CD4-positive, alpha-beta T cell treated with Interleukin-21 for 1 hour (primary cell): ENCODE results near the gene ENTPD6.
"Not testable (repeated sequence)": the region's sequence is repeated elsewhere in the genome, so short reads cannot be mapped to it uniquely, and the experiment has no call there.

Source experiments
- DNase-seq: peaks from one replicate; pipeline ENCODE4 v3.0.0-alpha.2; 2020

Gene ENTPD6

DNA sequence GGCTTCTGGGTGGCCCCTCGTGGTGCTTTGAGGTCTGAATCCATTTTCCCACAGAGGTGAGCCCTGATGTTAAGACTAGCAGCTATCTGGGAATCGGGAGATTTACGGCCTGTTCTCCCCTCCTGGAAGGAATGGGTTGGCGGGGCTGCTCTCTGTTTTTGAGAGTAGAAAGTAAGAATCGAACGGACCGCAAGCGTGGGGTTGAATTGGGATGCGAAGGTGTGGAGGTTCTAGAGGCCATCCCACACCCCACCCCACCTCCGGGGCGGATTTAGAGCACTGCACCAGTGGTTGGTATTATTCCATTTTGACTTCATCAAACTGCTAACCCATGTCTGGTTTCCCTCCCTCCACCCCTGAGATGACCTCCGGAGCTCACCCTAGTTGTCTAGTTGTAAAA, 63.8 kb downstream of the ENTPD6 start:
- no peak for DNase-seq

DNA sequence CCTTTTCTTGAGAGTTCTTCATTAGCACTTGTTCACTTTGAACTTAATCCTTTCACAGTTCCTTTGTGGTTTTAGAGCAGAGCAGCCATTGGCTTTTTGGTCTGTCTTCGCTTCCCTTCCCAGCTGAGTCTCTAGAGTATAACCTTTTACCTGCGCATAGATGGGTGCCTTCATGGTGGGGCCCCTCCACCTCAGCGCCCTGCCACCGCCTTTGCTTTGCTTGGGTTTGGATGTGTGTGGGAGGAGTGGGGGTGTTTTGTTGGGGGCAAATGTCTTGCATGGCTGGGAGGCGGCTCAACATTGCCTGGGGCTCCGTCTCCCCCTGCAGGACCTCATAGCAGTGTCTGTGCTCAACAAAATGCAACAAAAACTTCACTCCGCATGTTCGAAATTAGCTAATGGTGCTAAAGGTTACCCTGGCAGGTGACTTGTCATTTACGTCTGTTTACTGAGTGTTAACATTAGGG, 64.3 kb downstream of the ENTPD6 start:
- DNase-seq = no peak

DNA sequence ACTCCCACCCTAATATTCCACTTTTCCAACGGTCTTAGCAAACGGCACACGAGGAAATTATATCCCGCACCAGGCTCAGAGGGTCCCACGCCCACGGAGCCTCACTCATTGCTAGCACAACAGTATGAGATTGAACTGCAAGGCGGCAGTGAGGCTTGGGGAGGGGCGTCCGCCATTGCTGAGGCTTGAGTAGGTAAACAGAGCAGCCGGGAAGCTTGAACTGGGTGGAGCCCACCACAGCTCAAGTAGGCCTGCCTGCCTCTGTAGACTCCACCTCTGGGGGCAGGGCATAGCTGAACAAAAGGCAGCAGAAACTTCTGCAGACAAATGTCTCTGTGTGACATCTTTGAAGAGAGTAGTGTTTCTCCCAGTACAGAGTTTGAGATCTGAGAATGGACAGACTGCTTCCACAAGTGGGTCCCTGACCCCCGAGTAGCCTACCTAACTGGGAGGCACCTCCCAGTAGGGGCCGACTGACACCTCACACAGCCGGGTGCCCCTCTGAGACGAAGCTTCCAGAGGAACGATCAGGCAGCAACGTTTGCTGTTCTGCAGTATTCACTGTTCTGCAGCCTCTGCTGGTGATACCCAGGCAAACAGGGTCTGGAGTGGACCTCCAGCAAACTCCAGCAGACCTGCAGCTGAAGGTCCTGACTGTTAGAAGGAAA, 65.4 kb downstream of the ENTPD6 start:
- DNase-seq = not testable (repeated sequence)

DNA sequence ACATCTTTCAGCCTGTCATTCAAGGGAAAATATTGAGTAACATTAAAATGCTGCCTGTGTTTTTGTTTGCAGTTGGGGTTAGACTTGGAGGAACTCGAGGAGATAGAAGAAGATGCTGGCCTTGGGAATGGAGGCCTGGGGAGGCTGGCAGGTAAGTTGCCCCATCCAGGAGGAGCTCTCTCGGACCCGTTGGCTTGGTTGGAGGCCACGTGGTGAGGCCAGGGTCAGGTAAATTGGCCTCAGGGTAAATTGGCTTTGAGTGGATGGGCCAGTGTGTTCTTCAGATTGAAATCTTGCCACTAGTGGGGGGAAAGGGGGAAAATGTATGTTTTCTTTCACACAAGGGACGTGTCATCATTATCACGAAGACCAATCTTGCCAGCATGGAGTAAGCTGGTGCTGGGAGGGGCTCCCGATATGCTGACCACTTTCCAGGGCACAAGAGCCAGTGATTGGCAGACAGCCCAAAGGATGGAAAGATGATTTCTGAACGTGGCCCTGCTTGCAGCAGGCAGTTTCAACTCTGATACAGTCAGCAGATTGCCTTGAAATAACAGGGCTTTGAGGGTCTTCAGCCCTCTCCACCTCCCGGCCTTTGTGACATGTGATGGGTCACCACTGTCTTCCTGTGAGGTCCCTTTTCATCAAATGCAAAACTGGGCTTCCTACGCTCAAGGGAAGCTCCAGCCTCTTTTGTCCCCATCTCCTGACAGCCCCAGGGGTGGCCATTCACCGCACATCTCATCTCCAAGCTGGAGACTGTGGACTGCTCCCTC, 73.7 kb downstream of the ENTPD6 start:
- DNase-seq = no peak

DNA sequence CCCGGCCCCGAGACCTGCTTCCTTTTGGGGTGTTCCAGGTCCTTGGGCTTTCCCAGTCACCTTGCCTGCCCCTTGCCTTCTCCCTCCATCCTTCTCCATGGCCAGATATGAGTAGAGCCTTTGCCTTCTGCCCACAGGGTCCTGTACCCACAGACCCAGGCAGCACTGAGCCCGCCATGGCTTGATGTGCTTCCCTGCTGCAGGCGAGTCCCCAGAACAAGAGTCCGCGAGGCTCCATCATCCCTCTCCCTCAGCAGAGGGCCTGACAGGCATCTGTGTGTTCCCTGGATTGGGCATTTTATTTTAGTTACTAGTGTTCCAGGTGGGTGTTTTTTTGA, 74.3 kb downstream of the ENTPD6 start:
- DNase-seq = no peak

DNA sequence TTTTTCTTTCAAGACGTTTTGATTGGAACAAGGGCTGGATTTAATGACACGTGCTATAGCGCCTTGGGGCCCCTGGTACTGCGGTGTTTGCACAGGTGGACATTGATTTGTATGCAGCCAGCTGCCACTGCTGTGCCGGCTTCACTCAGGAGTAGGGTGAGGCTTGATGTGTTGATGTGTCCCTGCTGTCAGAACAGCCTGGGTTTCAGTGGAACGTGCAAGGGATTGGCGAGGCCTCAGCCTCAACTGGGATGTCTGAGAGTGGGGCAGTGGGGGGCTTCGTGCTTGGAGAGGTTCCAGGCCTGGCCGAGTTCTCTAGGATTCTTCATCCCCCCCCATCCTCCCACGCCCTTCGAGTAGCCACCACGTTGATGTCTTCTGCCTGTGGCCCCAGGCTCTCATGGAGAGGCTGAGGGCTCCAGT, 75.3 kb downstream of the ENTPD6 start:
- no peak for DNase-seq

DNA sequence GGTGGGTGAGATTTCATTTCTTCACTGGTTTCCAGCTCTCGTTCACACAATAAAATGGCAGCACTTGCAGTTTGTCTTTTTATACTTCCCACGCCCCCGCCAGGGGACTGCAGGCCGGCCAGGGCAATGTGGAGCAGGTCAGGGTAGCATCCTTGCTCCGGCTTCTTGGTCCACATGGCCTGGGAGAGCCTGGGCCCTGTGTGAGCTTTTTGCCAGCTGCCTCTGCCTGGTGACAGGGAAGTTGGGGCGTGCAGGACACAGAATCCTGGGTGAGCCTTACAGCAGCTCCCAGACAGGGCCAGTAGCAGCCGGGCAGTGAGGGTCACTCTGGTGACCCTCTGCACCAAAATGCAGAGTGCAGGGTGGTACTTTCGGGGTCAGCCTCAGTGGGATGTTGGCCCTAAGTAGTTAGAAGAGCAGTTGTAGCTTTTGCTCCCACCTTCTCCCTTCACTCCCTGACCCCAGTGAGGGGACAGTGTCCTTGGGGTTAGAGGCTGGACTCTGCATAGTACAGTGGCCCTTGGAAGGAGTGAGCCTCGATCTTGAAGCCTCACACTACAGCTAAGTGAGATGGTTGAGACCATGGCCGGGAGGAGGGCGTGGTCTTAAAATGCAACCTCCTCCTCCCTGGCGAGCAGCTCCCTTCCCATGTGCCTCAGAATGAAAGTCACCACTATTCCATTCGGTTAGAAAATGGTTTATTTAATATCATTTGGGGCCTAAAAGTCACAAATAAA, 76.1 kb downstream of the ENTPD6 start:
- DNase-seq = no peak

DNA sequence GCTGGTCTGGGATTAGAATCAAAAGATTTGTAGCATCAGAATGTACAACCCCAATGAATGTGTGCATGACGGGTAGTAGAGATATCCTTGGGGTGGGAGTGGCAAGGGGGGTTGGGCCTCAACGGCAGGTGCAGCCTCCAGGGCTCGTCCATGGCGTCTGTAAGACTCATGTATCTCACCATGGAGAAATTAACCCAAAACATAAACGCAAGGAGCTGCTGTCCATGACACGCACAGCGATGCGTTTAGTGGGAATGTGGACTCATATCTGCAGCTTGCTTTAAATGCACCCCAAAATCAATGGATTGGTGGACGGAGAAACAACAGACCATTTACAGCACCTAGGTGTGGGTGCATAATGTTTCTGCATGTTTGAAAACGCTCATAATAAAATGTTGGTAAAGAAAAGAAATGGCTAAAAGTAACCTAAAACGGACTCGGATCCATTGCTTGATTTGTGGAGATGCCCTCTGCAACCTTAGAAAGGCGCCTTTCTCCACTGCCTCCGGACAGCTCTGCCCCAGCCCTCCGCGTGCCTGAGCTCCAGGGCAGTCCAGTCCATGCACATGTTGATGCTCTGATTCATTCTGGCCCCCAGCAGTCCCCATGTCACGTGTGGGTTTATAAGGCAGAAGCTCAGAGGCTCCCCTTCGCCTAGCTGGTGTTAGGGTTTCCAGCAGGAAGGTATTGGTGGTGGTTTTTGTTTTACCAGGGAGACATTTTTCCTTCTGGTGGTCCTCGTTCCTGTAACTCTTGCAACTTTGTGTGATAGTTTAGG, 76.9 kb downstream of the ENTPD6 start:
- no peak for DNase-seq

DNA sequence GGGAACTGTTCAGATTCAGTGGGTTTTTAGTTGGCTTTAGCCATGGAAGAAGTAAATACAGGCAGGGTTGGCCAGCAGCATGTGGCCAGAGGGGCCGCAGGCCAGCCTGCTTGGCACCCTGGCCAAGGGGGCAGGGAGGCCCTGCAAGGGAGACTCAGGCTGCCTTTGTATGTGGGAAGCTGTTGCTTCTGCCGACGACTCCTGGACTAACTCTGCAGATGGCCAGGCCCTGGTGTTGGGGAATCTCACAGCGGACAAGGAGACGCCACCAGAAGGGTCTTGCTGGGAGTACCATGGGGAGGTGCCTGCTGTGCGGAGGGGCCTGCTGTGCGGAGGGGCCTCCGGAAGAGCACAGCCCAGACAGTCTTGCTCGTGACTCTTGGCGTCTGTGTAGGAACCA, 77.5 kb downstream of the ENTPD6 start:
- no peak for DNase-seq

DNA sequence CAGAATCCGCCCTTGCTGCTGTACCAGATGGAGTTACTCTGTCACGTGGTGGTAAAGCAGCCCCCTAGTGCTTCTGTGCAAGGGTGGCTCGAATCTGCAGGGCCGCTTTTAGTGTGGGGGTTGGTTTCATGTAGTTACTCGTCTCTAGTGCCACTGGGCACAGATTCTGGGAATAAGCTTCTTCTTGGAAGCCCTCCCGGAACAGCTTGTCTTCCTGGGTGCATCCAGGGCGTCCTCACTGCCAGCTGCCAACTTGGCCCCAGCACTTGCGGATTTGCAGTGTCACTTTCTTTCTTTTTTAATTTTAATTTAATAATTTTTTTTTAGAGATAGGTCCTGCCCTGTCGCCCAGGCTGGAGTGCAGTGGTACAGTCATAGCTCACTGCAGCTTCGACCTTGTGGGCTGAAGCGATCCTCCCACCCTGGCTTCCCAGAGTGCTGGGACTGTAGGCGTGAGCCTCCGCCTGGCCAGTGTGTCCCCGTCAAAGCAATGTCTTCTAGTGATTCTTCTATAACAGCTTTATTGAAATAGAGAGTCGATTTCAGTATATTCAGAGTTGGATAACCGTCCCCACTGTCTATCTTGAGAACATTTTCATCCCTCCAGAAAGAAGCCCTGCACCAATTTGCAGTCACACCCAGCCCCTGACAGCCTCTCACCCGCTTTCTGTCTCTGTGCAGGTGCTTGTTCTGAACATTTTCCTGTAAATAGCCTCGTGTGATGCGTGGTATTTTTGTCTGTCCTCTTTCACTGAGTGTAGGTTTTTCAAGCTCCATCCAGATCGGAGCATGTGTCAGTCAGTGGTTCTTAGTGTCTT, 78.2 kb downstream of the ENTPD6 start:
- DNase-seq = no peak

DNA sequence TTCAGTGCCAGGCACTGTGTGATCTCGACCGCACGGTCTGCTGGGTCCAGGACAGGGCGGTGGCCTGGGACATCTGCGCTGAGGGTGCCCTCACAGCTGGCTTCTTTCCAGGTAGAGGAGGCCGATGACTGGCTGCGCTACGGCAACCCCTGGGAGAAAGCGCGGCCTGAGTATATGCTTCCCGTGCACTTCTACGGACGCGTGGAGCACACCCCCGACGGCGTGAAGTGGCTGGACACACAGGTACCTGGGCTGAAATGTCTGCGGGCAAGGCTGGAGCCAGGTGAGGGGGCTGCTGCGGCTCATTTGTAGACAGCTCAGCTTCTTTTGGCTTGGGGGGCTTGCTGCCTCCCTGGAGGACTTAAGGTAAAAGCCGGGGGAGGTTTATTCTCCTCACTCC, 79.0 kb downstream of the ENTPD6 start:
- DNase-seq = no peak

DNA sequence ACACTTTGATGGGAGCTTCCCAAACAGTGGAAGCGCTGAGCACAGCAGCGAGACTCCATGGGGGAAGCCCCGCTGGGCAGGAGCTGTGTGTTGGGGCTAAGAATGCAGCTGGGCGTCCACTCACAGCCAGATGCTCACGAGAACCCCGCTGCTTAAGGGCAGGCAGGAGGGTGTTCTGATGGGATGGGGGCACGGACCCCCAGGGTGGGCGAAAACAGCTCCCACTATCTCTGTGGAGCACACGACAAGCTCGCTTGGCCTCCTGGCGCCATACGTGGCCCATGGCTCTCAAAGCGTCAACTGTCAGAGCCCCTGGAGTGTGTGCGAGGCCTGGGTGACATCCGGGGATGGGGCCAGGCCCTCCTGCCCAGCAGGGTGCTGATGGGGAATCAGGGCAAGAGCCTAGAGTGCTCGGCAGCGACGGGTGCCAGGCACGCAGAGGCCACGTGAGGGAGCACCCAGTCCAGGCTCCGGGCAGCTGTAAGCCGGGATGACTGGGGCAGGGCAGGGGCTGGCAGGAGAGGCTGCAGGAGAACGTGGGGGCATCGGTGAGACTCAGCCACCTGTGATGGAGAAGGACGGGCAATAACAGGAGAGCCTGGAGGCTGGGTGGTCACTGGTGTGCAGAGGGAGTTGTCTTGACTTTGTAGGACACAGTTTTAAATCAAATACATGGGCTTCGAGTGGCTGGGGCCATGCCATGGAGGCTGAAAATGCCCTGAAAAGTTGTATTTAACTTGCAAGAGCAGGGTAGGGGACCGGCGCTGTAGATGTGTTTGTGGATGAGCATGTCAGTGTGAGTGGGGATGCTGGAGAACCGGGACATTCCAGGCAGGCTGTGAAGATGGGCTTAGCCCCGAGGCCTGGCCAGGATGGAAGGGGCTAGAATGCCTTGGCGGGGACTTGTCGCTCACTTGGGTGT, 79.6 kb downstream of the ENTPD6 start:
- DNase-seq = no peak

DNA sequence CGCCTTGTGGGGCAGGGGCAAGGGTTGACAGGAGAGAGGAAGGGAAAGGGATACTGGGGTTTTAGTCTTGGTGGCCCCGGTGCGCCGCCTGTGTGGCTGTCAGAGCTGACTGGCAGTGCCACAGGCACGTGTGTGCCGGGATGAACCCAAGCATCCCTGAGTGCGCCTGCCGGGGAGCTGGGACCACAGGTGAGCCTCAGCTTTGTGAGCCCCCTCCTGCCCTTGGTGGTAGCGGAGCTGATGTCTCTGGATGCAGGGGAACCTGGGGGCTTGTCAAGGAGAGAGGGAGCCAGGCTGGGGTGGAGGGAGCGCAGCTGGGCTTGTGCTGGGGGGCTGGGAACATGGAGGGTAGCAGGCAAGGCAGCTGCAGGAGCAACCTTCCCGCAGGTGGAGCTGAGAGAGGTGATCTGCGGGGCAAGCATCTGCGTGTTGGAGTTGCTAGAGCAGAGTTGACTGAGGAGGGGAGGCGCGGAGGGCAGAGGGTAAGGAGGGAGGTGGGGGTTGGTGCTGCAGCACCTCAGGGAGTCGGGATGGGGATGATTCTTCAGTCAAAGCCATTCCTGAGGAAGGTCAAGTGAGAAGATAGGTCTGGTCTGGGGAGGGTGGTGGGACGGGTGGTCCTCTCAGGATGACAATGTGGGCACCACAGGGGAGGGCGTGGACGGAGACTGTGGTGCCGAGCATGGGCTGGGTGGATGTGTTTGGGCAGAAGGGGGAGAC, 80.5 kb downstream of the ENTPD6 start:
- no peak for DNase-seq
